Liver (tissue), 3 donors: ENCODE measurements around the gene PXMP4.

Experiments
- CTCF ChIP-seq: fragments of 150-350 bp; IDR thresholded peaks from 2 replicates; pipeline ENCODE4 v1.5.1; 2017; ENCODE audit warnings: improper control_type of control experiment, low read depth, low read length; ENCODE audit not compliant: missing input control
- FOXA1 ChIP-seq: IDR thresholded peaks from 2 replicates; pipeline ENCODE4 v1.6.1; 2016; ENCODE audit warnings: antibody characterized with exemption
- GABPA ChIP-seq, 2 donors: IDR thresholded peaks in 1 of 2; conservative IDR thresholded peaks in 1 of 2; 2 replicates each; pipeline ENCODE4 v1.6.1; 2016; ENCODE audit warnings: antibody characterized with exemption in 2 of 2, mild to moderate bottlenecking in 1 of 2, moderate library complexity in 1 of 2
- JUND ChIP-seq, 2 donors: IDR thresholded peaks; 2 replicates each; pipeline ENCODE4 v1.6.1; 2016; ENCODE audit warnings: antibody characterized with exemption in 2 of 2
- MAX ChIP-seq: IDR thresholded peaks from 2 replicates; pipeline ENCODE4 v1.6.1; 2016; ENCODE audit warnings: antibody characterized with exemption
- REST ChIP-seq: IDR thresholded peaks from 2 replicates; pipeline ENCODE4 v1.6.1; 2016; ENCODE audit warnings: antibody characterized with exemption, mild to moderate bottlenecking
- ZBTB33 ChIP-seq: IDR thresholded peaks from 2 replicates; pipeline ENCODE4 v1.6.1; 2016; ENCODE audit warnings: antibody characterized with exemption
- donor health status: healthy.
- donor health status: healthy.

- TF ChIP-seq CTCF, result no peak
- no peak for TF ChIP-seq REST
- no peak for TF ChIP-seq MAX
- no peak for TF ChIP-seq JUND (IDR thresholded peaks at IDR 0.05)
- TF ChIP-seq FOXA1, result no peak
- no peak for TF ChIP-seq GABPA (IDR thresholded peaks at IDR 0.05 in 1 of 2, conservative IDR thresholded peaks at IDR 0.05 in 1 of 2)
- no peak for TF ChIP-seq ZBTB33
These were observed 31.7 kb upstream of the PXMP4 start for GRCh38 chr20:33751775-33752174.
